ENCODE measurements around the gene LYRM9. TPM values are rescaled to one million over a fixed set of nuclear protein-coding genes. Genes with fewer than 3 reads are reported as not detected.

The LYRM9 gene
- 1 to 10 TPM; 5.7 to 8.7 TPM for total RNA-seq
- long read RNA-seq, transcript LYRM9-201 (4 exons, 501 nt): major isoform, 8 of 15 reads
- long read RNA-seq, partial matches to known transcripts: 2 of 15 reads
- long read RNA-seq, other reads (novel, unspliced or antisense): 4 of 15 reads

- DNase-seq: peak; percentile 94
- intact Hi-C loops (cut with DNase I): loop anchor here in 1 of 2 donors (10.0 kb wide), 2 partner anchors 252 to 362 kb away; no protein-coding TSS in a partner anchor
- peak; percentile 100 for ATAC-seq
These were observed at the start of gene LYRM9 for GRCh38 chr17:27892866-27893769. Gene LYRM9 (minus strand): TSS chr17:27893365. CDS start chr17:27882694, 10,671 bp downstream.

DNA sequence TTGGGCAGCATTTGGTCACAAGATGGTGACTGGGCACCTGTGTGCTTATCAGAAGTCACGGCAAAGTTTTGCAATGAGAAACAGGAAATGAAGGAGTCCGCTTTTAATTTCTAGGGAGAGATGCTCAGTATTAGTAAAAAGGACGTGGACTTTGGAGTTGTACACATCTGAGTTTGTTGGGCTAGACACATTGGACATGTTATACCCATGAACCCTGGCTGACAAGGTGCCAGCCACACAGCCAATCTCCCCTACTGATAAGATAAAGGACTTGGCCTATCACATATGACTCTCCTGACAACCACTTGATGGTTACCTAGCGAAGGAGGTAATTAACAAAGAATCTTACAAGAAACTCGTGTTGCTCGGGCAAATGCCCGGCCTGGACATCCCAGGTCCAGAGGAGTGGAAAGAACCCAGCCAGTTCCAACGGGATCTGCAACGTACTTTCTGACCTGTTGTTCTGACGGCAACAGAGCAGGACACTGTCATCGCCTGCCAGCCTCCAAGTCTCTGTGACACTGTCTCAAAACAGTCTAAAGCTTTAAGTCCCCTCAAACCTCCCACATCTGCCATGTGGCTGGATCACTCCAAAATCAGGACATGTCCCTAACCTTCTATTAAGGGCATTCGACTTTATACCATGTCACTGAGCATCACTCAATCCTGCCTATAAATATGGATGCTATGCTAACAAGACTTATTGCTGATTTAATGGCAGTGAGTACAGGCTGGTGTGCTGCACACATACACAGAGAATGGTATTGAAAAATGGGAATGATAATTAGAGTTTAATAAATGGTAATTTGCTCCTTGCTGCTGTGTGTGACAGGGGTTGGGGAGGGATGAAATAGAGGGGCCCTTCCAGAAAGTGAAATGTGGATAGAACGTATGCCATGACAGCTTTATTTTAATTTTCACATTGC is 47.6 kb upstream of the LYRM9 start:
- ATAC-seq (no peak), DNase-seq (no peak)
- intact Hi-C loops (cut with DNase I): no loop called here

DNA sequence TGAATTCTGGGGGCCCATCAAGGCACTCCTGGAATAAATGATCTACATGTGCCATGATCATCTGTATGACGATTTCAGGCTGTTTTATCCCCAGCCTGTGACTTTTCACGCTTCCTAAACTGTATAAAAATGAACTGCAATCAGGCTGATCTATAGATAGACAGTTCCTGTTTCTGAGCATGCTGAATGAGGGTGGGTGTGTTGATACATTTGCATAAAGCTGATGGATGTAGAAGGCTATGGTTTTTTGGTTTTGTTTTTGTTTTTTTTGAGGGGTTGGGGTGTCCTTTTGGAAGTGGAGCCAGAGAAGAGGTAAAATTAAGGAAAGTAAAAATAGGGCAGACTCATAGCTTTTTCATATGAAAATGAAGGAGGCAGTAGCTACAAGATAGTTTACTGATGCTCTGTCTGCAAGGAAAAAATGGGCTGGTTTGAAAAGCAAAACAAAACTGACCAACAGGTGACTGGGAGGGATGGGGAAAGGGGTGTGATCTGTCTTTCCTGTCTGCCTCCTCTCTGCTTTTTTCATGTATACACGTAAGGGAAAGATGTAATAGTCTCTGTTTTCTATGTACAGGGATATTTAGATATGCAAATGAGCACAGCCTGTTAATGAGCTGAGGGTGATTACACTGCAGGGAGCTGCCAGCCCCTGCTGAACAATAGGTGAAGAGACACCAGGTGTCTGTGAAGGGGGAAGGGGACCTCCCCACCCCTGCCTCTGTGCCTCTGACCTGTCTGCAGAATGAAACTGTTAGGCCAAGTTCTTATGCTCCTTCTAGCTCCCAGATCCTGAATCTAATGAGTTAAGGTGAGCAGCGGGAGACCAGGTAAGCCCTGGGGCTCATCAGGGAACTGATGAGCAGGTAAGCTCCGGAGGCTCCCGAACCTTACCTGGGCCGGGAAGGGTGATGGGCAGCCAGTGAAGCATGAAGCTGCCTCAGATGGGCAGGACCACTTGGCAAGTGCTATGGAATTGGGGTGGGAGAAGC is 46.6 kb upstream of the LYRM9 start:
- no peak for DNase-seq

DNA sequence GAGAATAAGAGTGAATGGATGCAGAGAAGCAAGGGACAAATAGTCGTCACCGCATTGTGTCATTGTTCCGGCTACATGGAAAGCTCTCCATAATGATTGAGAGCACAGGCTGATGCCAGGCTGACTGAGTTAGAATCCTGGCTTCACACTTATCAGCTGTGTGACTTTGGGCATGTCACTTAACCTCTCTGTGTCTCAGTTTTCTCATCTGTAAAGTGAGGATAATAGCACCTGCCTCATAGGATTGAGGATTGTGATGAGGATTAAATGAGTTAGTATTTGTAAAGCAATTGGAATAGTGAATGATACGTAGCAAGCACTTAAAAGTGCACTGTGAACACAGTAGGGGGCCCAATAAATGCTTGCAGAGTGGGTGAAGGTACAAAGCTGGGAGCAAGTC is 45.7 kb upstream of the LYRM9 start:
- intact Hi-C loops (cut with DNase I): no loop called here
- ATAC-seq (no peak), DNase-seq (no peak)

More for the DNA sequence above, 46.6 kb upstream of the LYRM9 start:
- ATAC-seq: no peak
- intact Hi-C loops (cut with DNase I): no loop called here

DNA sequence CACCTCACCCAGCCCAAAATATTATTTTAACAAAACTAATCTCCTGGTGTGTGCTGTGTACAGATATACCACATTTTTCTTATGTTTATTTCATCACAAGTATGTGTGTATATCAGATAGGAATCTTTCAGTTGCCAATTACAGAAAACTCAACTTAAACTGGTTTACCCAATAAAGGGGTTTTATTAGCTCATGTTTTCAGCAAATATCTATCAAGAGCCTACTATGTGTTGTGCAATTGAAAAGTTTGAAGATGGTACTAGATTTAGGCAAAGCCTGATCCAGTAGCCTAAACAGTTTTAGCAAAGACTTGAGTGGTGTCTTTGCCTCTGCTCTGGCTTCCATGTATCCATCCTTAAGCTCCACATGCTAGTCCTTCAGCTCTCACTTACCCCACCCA is 45.1 kb upstream of the LYRM9 start:
- ATAC-seq (no peak), DNase-seq (no peak)
- intact Hi-C loops (cut with DNase I): no loop called here

- no peak for DNase-seq
- intact Hi-C loops (cut with DNase I): no loop called here
- ATAC-seq: no peak
These were observed 43.9 kb upstream of the LYRM9 start for GRCh38 chr17:27937025-27937546.

DNA sequence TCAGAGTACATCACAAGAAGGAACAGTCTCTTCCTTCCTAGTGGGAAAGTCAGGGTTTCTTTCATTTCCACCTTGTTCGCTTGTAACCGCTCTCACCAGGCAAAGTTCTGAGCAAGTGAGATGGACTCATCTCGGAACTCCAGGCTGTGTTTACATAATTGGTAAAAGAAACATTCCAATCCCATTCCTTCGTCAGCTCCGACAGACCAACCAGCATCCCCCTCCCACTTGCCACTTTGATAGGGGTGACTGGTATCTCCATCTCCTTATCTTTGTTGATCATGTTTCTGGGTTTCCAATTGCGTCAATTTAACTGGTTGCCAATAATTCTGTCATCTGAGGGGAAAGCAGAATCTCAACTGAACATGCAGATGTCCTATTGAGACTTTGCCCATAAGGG is 36.8 kb upstream of the LYRM9 start:
- intact Hi-C loops (cut with DNase I): loop anchor here in 1 of 2 donors (5.0 kb wide), 1 partner anchor 48 kb away; no protein-coding TSS in a partner anchor
- no peak for DNase-seq
- no peak for ATAC-seq

DNA sequence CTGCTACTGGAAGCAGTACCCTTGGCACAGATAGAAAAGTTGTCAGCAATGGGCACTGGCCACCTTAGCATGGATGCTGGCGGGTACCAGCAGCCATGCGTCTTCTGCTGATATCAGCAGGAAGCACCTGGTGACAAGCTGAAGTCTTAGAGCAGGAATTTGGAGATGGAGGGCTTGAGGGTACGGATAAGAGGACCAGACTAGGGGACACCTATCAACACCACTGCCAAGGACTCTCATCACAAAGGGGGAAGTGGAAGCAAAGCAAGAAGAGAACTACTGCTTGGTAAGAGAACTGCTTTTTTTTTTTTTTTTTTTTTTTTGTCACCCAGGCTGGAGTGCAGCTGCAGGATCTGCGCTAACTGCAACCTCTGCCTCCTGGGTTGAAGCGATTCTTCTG is 35.4 kb upstream of the LYRM9 start:
- DNase-seq: no peak
- ATAC-seq: no peak
- intact Hi-C loops (cut with DNase I): no loop called here

- intact Hi-C loops (cut with DNase I): no loop called here
- no peak for DNase-seq
- no peak for ATAC-seq
These were observed 34.6 kb upstream of the LYRM9 start for GRCh38 chr17:27927781-27928180.

- intact Hi-C loops (cut with DNase I): no loop called here
- ATAC-seq (no peak), DNase-seq (no peak)
These were observed 28.4 kb upstream of the LYRM9 start for GRCh38 chr17:27921599-27921998.

- ATAC-seq: peak in 1 of 2 donors; percentile 34
- intact Hi-C loops (cut with DNase I): no loop called here
These were observed 27.9 kb upstream of the LYRM9 start for GRCh38 chr17:27921077-27921476.

DNA sequence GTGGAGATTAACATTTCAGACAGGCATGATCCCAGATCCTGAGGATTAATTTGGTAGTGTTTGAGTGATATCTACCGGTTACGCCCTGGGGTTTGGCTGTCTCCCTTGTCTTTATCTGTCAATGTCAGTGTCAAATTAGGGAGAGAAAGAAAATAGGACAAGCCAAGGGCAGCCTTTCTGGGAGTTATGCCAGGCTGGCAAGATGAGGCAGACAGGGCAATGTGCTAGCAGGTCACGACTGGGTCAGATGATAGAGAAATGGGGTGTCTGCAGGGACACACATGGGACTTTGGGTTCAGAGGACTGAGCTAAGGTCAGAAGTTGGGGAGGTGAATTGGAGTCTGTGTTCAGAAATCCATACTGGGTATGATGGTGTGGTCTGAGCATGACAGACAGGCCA is 27.4 kb upstream of the LYRM9 start:
- peak; percentile 86 to 92 for ATAC-seq

More at GRCh38 chr17:27921077-27921476, 27.9 kb upstream of the LYRM9 start:
- no peak for DNase-seq

DNA sequence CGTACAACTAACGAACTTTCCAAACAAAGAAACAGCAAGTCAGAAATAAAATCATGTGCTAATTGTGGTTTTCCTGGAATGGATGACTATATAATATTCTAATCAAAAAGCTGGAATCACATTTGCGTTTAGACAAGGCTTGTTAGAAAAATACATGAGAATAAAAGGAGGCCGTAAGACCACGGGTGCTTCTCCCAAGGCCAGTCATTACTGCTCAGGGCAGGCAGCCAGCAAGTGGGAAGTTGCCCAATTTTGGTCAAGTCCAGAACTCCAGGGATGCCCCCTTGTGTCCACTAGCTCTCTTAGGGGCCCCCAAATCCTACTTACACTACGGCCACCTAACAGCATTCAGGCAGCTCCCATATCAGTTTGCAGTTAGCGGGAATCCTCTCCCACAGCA is 25.9 kb upstream of the LYRM9 start:
- DNase-seq (no peak), ATAC-seq (no peak)
- intact Hi-C loops (cut with DNase I): no loop called here

More for the DNA sequence above, 27.4 kb upstream of the LYRM9 start:
- intact Hi-C loops (cut with DNase I): no loop called here
- no peak for DNase-seq

DNA sequence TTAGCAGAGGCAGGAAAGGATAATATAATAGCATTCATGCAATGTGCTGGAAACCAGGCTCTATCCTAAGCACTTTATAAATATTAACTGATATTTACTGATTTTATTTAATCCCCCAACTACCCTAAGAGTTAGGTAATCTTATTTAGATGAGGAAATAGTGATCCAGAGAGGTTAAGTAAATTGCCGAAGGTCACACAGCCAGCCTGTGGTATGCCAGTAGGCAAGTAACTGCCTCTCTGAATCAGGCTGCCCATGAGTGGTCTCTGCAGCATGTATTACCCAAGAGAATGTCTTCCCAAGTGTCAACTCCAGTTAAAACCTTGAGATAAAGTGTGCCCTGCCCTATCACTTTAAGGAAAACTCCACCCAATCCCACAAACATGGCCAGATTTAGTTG is 25.3 kb upstream of the LYRM9 start:
- ATAC-seq (no peak), DNase-seq (no peak)
- intact Hi-C loops (cut with DNase I): no loop called here

DNA sequence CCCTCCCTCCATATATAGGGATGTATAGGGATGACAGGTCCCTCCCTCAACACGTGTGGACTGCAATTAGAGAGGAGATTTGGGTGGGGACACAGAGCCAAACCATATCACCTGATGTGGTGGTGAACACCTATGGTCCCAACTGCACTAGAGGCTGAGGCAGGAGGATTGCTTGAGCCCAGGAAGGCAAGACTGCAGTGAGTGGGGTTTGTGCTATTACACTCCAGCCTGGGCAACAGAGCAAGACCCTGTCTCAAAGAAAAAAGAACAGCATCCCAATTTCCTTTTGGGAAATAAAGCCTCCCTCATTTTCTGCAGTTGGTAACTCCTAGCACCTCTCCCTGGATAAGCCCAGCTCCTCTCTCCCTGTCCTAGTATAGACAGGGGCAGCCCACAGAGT is 23.8 kb upstream of the LYRM9 start:
- ATAC-seq (no peak), DNase-seq (no peak)
- intact Hi-C loops (cut with DNase I): no loop called here

GRCh38 chr17:27915709-27916108 is 22.5 kb upstream of the LYRM9 start:
- intact Hi-C loops (cut with DNase I): no loop called here
- ATAC-seq (no peak), DNase-seq (no peak)

DNA sequence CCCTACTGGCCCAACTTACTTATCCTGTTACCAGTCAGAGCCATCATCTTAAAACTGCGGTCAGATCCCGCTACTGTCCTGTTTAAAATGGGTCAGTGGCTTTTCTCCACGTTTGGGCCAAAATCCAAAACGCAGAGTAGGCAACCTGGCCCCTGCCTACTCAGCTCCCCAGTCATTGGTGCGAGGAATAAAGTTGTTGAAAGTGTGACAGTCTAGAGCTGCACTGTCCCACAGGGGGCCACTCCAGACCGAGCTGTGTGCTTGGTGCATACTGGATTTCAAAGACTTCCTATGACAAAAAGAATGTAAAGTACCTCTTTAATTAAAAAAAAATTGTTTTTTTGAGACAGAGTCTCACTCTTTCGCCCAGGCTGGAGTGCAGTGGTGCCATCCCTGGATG is 21.2 kb upstream of the LYRM9 start:
- intact Hi-C loops (cut with DNase I): no loop called here
- no peak for ATAC-seq
- no peak for DNase-seq

DNA sequence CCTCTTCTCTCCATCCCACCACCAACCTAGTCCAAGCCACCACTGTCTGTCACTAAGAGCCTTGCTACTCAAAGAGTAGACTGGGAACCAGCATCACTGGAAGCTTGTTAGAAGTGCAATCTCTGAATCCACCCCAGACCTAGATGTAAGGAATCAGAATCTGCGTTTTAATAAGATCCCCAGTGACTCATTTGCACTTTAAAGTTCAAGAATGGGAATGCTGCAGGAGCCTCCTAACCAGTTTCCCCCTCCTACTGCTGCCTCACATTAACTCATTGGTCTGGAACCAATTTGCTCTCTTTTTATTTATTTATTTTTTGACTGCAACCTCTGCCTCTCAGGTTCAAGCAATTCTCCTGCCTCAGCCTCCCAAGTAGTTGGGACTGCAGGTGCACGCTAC is 19.8 kb upstream of the LYRM9 start:
- intact Hi-C loops (cut with DNase I): no loop called here
- DNase-seq: no peak
- ATAC-seq: no peak
